Spleen (tissue), 11 donors: ENCODE results near the gene YOD1. TPM values are rescaled to one million over a fixed set of nuclear protein-coding genes. Genes with fewer than 3 reads are reported as not detected.

Experiments
- DNase-seq: peaks from one replicate; pipeline ENCODE4 v3.0.0-alpha.2; 2020
- H3K27ac ChIP-seq, 8 donors: fragments of 200-600 bp; sonication (generic) in 7 of 8; 1 replicate in 4 of 8; 2 replicates in 4 of 8; pipeline versions ENCODE4 v1.5.0 to v1.8.0; 2016 to 2021; ENCODE audit warnings: inconsistent platforms in 4 of 8, mild to moderate bottlenecking in 4 of 8, moderate library complexity in 1 of 8
- H3K27me3 ChIP-seq, 7 donors: fragments of 200-600 bp; sonication (generic) in 6 of 7; replicated peaks in 1 of 7; 1 replicate in 4 of 7; 2 replicates in 3 of 7; pipeline versions ENCODE4 v1.5.0 to v1.8.0; 2016 to 2021; ENCODE audit warnings: inconsistent platforms in 3 of 7, mild to moderate bottlenecking in 1 of 7
- H3K36me3 ChIP-seq, 6 donors: fragments of 200-600 bp; sonication (generic) in 5 of 6; 1 replicate in 4 of 6; 2 replicates in 2 of 6; pipeline versions ENCODE4 v1.5.0 to v1.8.0; 2016 to 2021; ENCODE audit warnings: inconsistent platforms in 2 of 6
- H3K4me1 ChIP-seq, 6 donors: fragments of 200-600 bp; sonication (generic) in 5 of 6; 1 replicate in 3 of 6; 2 replicates in 3 of 6; pipeline versions ENCODE4 v1.5.0 to v1.8.0; 2016 to 2021; ENCODE audit warnings: inconsistent platforms in 3 of 6
- H3K4me3 ChIP-seq, 8 donors: fragments of 200-600 bp; sonication (generic) in 7 of 8; 1 replicate in 4 of 8; 2 replicates in 4 of 8; pipeline versions ENCODE4 v1.5.0 to v1.8.0; 2016 to 2021; ENCODE audit warnings: inconsistent platforms in 4 of 8, mild to moderate bottlenecking in 4 of 8, moderate library complexity in 2 of 8
- H3K9me3 ChIP-seq, 8 donors: fragments of 200-600 bp; sonication (generic) in 7 of 8; 1 replicate in 4 of 8; 2 replicates in 4 of 8; pipeline versions ENCODE4 v1.5.0 to v1.8.0; 2016 to 2021; ENCODE audit warnings: inconsistent platforms in 4 of 8
- POLR2A ChIP-seq, 3 donors: fragments of 450-650 bp; IDR thresholded peaks; one replicate each; pipeline ENCODE4 v1.5.1; 2017; ENCODE audit warnings: antibody characterized with exemption in 3 of 3, mild to moderate bottlenecking in 1 of 3
- POLR2AphosphoS5 ChIP-seq, 3 donors: sonication (generic); formaldehyde crosslinking; IDR thresholded peaks; one replicate each; pipeline ENCODE4 v1.5.1; 2017; ENCODE audit warnings: antibody characterized with exemption in 3 of 3
- WGBS, 5 donors: extraction: QIAGEN DNeasy Blood & Tissue Kit in 3 of 5; methylation state at CpG; one replicate each; pipeline versions ENCODE4 v1.1.5 to v1.1.7; 2013 to 2018; 5-methylcytosine and 5-hydroxymethylcytosine counted together
- intact Hi-C: fragments of 100-400 bp; cut with DNase I; formaldehyde crosslinking; loops from one replicate; pipeline ENCODE4 v1.15.0; 2023; ENCODE audit warnings: low total_unique reads
- polyA plus RNA-seq, 3 donors: library from polyadenylated mRNA; stranded (reverse); fragments of 200-250 nt; gene quantifications; one replicate each; pipeline ENCODE4 v1.2.1, GENCODE V29; 2013
- total RNA-seq, 7 donors: library from RNA; depleted of rRNA in 3 of 7; stranded (reverse); fragments of >200 nt in 3 of 7; fragmentation: NEBNext Ultra II Directional in 4 of 7; extraction: Animal tissue kit (Norgen Biotek cat#: 25700) in 4 of 7; gene quantifications; one replicate each; pipeline versions ENCODE4 v1.1.0 to v1.2.1, GENCODE V29; 2016 to 2021
- TF ChIP-seq, protein P1 (sequence below), 11 experiments: fragments of 200-600 bp in 7 of 11; fragments of 450-650 bp in 4 of 11; sonication (generic) in 4 of 11; IDR thresholded peaks in 8 of 11; conservative IDR thresholded peaks in 3 of 11; 1 replicate in 7 of 11; 2 replicates in 4 of 11; pipeline versions ENCODE4 v1.4.0 to v1.8.0; 2016 to 2021; ENCODE audit warnings: antibody characterized with exemption in 11 of 11, inconsistent platforms in 4 of 11, mild to moderate bottlenecking in 1 of 11
- donor health status: healthy with polysubstance abuse.
- donor health status: DM: no; HTN: no; CAD: no; lungs with moderate emphysema.
- donor health status: DM: no; HTN: no; CAD: no.
- donor health status: Bipolar disorder and iron deficiency.
- donor health status: healthy.
- donor health status: DM: no; HTN: no; CAD: no.
- donor health status: DM: yes; HTN: yes; CAD: no.

Gene YOD1
- total and polyA plus RNA-seq, 10 donors: 2.8 to 23.2 (median 11.8) TPM

DNA sequence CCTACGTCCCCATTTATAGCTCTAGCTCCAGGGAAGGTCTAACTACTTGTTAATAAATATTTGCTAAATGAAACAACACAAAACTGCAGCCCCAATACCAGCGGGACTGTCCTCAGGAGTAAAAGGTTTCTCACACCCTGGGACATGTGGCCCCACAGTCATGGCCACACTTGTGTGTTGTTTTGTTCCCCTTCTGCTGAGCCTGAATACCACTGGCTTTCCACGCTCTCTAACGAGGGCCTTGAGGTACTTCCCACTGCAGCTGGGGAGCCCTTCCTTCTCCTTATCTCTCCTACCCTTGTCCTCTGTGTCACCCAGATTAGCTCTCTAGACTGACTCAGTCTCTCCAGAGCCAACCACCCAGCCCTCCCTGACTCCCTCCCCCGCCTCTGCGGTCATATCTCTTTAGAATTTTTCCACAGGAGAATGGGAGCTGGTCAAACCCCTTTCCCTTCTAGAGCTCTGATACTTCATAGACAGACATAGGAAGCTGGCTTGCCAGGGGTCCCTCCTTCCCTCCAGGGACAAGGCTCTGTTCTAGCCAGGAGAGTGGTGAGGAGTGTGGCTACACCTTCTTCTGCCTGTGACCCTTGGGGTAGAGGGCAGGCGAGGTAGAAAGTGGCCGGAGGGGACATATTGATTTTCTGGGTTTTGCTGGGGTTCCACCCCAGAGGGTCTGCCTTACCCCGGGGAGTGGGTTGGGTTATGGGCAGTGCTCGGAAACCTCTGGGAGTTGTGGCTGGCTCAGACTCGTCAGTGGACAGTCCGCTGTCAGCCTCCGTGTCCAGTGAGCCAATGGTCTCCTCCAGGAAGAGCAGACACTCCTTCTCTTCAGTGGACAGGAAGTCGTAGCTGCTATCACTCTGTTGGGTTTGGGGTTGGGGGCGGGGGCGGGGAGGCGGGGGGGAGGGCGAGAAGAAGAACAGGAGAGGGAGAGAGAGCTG, 26.5 kb downstream of the YOD1 start:
- H3K27ac ChIP-seq: peak overlapping the region in 7 of 8 donors; percentile 51 to 80 (median 75)
- peaks cover 11 to 54% (median 19%) of the 10 kb centered on the region in 6 donors for H3K4me1 ChIP-seq
- TF ChIP-seq, protein P1, sequence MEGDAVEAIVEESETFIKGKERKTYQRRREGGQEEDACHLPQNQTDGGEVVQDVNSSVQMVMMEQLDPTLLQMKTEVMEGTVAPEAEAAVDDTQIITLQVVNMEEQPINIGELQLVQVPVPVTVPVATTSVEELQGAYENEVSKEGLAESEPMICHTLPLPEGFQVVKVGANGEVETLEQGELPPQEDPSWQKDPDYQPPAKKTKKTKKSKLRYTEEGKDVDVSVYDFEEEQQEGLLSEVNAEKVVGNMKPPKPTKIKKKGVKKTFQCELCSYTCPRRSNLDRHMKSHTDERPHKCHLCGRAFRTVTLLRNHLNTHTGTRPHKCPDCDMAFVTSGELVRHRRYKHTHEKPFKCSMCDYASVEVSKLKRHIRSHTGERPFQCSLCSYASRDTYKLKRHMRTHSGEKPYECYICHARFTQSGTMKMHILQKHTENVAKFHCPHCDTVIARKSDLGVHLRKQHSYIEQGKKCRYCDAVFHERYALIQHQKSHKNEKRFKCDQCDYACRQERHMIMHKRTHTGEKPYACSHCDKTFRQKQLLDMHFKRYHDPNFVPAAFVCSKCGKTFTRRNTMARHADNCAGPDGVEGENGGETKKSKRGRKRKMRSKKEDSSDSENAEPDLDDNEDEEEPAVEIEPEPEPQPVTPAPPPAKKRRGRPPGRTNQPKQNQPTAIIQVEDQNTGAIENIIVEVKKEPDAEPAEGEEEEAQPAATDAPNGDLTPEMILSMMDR (IDR thresholded peaks at IDR 0.05 in 8 of 11, conservative IDR thresholded peaks at IDR 0.05 in 3 of 11): no peak
- TF ChIP-seq POLR2A (IDR thresholded peaks at IDR 0.05) (no peak), POLR2AphosphoS5 (IDR thresholded peaks at IDR 0.05) (no peak)
- DNase-seq: no peak
- H3K9me3 ChIP-seq: no peaks in the 10 kb centered on the region
- H3K27me3 ChIP-seq: no peaks in the 10 kb centered on the region
- intact Hi-C loops: no loop called here
- no peaks in the 10 kb centered on the region for H3K36me3 ChIP-seq
- H3K4me3 ChIP-seq: no peak overlapping the region
- WGBS, 5 donors: 42 to 64% (median 49%) methylated on average over 18 of the region's 18 CpGs

DNA sequence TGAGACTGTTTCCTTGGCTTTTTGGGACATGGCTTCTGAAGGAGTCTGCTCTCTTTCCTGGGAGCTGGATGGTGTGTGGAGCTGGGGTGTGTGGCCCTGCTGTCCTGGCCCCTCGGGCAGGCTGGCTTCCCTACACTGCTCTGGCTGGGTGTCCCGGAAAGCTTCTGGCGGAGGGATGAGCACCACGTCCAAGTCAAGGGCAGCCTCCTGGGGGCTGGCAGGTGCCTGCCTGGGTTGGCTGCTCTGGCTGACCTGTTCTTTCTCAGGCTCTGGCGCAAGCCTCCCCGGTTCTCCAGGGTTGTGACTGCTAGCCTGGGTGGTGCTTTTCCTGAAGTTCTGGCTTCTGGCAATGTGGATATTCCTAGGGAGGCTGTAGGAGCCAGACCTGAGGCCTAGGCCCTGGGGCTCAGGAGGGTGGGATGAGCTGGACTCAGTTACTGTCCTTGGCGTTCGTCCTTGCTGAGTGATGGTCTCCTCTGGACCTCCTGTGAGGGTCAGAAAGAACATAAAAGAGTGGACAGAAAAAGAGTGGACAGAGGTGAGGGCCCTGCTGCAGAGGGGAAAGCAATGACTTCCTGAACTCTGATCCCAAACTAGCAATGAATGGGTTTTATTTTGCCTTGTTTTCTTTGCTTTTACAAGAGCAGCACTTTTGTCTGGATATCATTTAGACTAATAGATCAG, 27.9 kb downstream of the YOD1 start:
- peaks cover 11 to 54% (median 19%) of the 10 kb centered on the region in 6 donors for H3K4me1 ChIP-seq
- 78 to 86% (median 79%) methylated on average over 5 to 8 of the region's 8 CpGs for WGBS, 5 donors
- intact Hi-C loops: no loop called here
- H3K27me3 ChIP-seq: no peaks in the 10 kb centered on the region
- DNase-seq: no peak
- H3K9me3 ChIP-seq: no peaks in the 10 kb centered on the region
- H3K4me3 ChIP-seq: no peak overlapping the region
- TF ChIP-seq POLR2A (IDR thresholded peaks at IDR 0.05) (no peak), POLR2AphosphoS5 (IDR thresholded peaks at IDR 0.05) (no peak)
- TF ChIP-seq, protein P1 (IDR thresholded peaks at IDR 0.05 in 8 of 11, conservative IDR thresholded peaks at IDR 0.05 in 3 of 11): no peak
- H3K27ac ChIP-seq: peak overlapping the region in 2 of 8 donors; percentile 73 to 79
- no peaks in the 10 kb centered on the region for H3K36me3 ChIP-seq

- H3K4me3 ChIP-seq: no peak overlapping the region
- no peak overlapping the region for H3K27ac ChIP-seq
- H3K9me3 ChIP-seq: no peaks in the 10 kb centered on the region
- peaks cover 11 to 54% (median 19%) of the 10 kb centered on the region in 6 donors for H3K4me1 ChIP-seq
- TF ChIP-seq POLR2A (IDR thresholded peaks at IDR 0.05) (no peak), POLR2AphosphoS5 (IDR thresholded peaks at IDR 0.05) (no peak)
- TF ChIP-seq, protein P1 (IDR thresholded peaks at IDR 0.05 in 8 of 11, conservative IDR thresholded peaks at IDR 0.05 in 3 of 11): no peak
- H3K36me3 ChIP-seq: no peaks in the 10 kb centered on the region
- intact Hi-C loops: no loop called here
- no peak for DNase-seq
- no peaks in the 10 kb centered on the region for H3K27me3 ChIP-seq
- WGBS, 5 donors: 88 to 96% (median 91%) methylated on average over 11 to 15 of the region's 15 CpGs
These were observed 29.0 kb downstream of the YOD1 start for GRCh38 chr1:207021876-207022596.
